GM19467 (cell line): Measurements from ENCODE around the gene NCKIPSD.

Experiments used
- ATAC-seq: cut with Tn5 transposase; IDR thresholded peaks from one replicate; pipeline ENCODE4 v1.9.1; 2021; ENCODE audit warnings: mild to moderate bottlenecking, moderate library complexity; ENCODE audit not compliant: unreplicated experiment

Gene NCKIPSD

GRCh38 chr3:48697952-48698351 is 12.2 kb upstream of the NCKIPSD start:
- no peak for ATAC-seq

GRCh38 chr3:48696601-48697000 is 10.9 kb upstream of the NCKIPSD start:
- ATAC-seq, result no peak

- ATAC-seq, result no peak
Observed at GRCh38 chr3:48696156-48696555, 10.4 kb upstream of the NCKIPSD start.

GRCh38 chr3:48695393-48695753 is 9.7 kb upstream of the NCKIPSD start:
- ATAC-seq, result no peak

- ATAC-seq, result no peak
Observed at GRCh38 chr3:48694610-48695392, 9.1 kb upstream of the NCKIPSD start.

- ATAC-seq, result no peak
Observed at GRCh38 chr3:48693826-48694225, 8.1 kb upstream of the NCKIPSD start.

GRCh38 chr3:48692551-48692950 is 6.8 kb upstream of the NCKIPSD start:
- ATAC-seq, result no peak

GRCh38 chr3:48690846-48691458 is 5.2 kb upstream of the NCKIPSD start:
- ATAC-seq, result no peak

GRCh38 chr3:48689384-48689783 is 3.7 kb upstream of the NCKIPSD start:
- no peak for ATAC-seq

- ATAC-seq, result no peak
Observed at GRCh38 chr3:48688737-48689075, 3.0 kb upstream of the NCKIPSD start.

GRCh38 chr3:48688032-48688736 is 2.5 kb upstream of the NCKIPSD start:
- ATAC-seq, result no peak

GRCh38 chr3:48687220-48687678 is 1.5 kb upstream of the NCKIPSD start:
- ATAC-seq, result no peak

GRCh38 chr3:48686538-48687219 is 964 bp upstream of the NCKIPSD start:
- ATAC-seq, result no peak

GRCh38 chr3:48685293-48685602 is 467 bp downstream of the NCKIPSD start:
- no peak for ATAC-seq

- ATAC-seq, result no peak
Observed at GRCh38 chr3:48684480-48685143, 1.1 kb downstream of the NCKIPSD start.

- ATAC-seq, result no peak
Observed at GRCh38 chr3:48684054-48684349, 1.7 kb downstream of the NCKIPSD start.

GRCh38 chr3:48682786-48683185 is 2.9 kb downstream of the NCKIPSD start:
- no peak for ATAC-seq

GRCh38 chr3:48681974-48682610 is 3.6 kb downstream of the NCKIPSD start:
- no peak for ATAC-seq

GRCh38 chr3:48681541-48681880 is 4.2 kb downstream of the NCKIPSD start:
- ATAC-seq, result no peak

- no peak for ATAC-seq
Observed at GRCh38 chr3:48680811-48681540, 4.7 kb downstream of the NCKIPSD start.
